DOHH2 (cell line): Measurements from ENCODE around the gene C5orf58.

ENCODE experiments used
- H3F3A ChIP-seq: fragments of 200-600 bp; sonication (generic), shearing (Covaris generic); 2 replicates; pipeline ENCODE4 v1.6.0; 2016; ENCODE audit warnings: antibody characterized with exemption, mild to moderate bottlenecking; ENCODE audit not compliant: control insufficient read depth, insufficient read depth
- H3K27ac ChIP-seq: fragments of 200-600 bp; sonication (generic); 2 replicates; pipeline ENCODE4 v1.5.1; 2014; ENCODE audit warnings: low read depth, mild to moderate bottlenecking, low read length, moderate library complexity
- H3K27me3 ChIP-seq: fragments of 200-600 bp; sonication (generic); 2 replicates; pipeline ENCODE4 v1.6.1; 2014; ENCODE audit warnings: mild to moderate bottlenecking, low read length, mixed read lengths; ENCODE audit not compliant: control insufficient read depth
- H3K36me3 ChIP-seq: fragments of 200-600 bp; sonication (generic); 2 replicates; pipeline ENCODE4 v1.6.1; 2014; ENCODE audit warnings: mild to moderate bottlenecking, low read length, moderate library complexity, mixed read lengths; ENCODE audit not compliant: control insufficient read depth
- H3K4me1 ChIP-seq: fragments of 200-600 bp; sonication (generic); 2 replicates; pipeline ENCODE4 v1.6.1; 2014; ENCODE audit warnings: mild to moderate bottlenecking, low read length, mixed read lengths; ENCODE audit not compliant: control insufficient read depth
- H3K4me2 ChIP-seq: fragments of 200-600 bp; sonication (generic); 2 replicates; pipeline ENCODE4 v1.6.0; 2014; ENCODE audit warnings: mild to moderate bottlenecking, low read length, moderate library complexity
- H3K4me3 ChIP-seq: fragments of 200-600 bp; sonication (generic); 2 replicates; pipeline ENCODE4 v1.5.1; 2014; ENCODE audit warnings: mild to moderate bottlenecking, low read length, mixed read lengths
- H3K79me2 ChIP-seq: fragments of 200-600 bp; sonication (generic); 2 replicates; pipeline ENCODE4 v1.6.1; 2014; ENCODE audit warnings: mild to moderate bottlenecking, low read length, mixed read lengths; ENCODE audit not compliant: control insufficient read depth
- H3K9me2 ChIP-seq: fragments of 200-600 bp; sonication (generic); replicated peaks from 2 replicates; pipeline ENCODE4 v1.6.1; 2014; ENCODE audit warnings: mild to moderate bottlenecking, low read length, mixed read lengths; ENCODE audit not compliant: control insufficient read depth
- H3K9me3 ChIP-seq: fragments of 200-600 bp; sonication (generic); 2 replicates; pipeline ENCODE4 v1.6.1; 2014; ENCODE audit warnings: antibody characterized with exemption, low read length, mixed read lengths; ENCODE audit not compliant: control insufficient read depth, insufficient read depth
- H4K20me1 ChIP-seq: fragments of 200-600 bp; sonication (generic); 2 replicates; pipeline ENCODE4 v1.6.0; 2014; ENCODE audit warnings: low read depth, mild to moderate bottlenecking, antibody characterized with exemption, low read length, moderate library complexity; ENCODE audit not compliant: control insufficient read depth, insufficient read depth
- EZH2phosphoT487 ChIP-seq: fragments of 200-600 bp; sonication (generic); IDR thresholded peaks from 2 replicates; pipeline ENCODE4 v1.6.1; 2017; ENCODE audit warnings: borderline replicate concordance, mild to moderate bottlenecking, antibody characterized with exemption, low read length, moderate library complexity, mixed read lengths
- TF ChIP-seq, protein P1 (sequence below): fragments of 200-600 bp; sonication (generic); IDR thresholded peaks from one replicate; pipeline ENCODE4 v1.5.1; 2014; ENCODE audit warnings: antibody characterized with exemption, mild to moderate bottlenecking, low read depth, low read length; ENCODE audit not compliant: poor library complexity, severe bottlenecking

C5orf58 gene

DNA sequence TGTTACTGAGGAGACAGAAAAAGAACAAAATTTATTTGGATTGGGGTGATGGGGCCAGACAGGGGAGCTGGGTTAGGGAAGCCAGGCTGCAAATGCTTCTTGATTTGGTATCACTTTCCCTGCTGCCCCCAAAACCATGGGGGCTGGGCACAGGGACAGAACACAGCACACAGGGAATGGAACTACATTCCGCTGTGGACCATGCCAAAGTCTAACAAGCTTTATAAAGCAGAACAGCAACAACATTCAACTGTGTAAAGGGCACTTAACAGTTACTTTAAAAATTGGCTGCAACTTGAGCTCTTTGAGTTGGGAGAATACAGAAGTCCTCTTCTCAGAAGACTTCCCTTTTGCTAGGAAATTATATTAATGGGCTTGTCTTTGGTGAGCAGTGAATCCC lies 23.8 kb downstream of the C5orf58 start:
- Histone ChIP-seq H3K4me3 (no peak overlapping the region), H3K27ac (no peak overlapping the region), H4K20me1 (no peaks in the 10 kb centered on the region), H3K79me2 (no peaks in the 10 kb centered on the region), H3F3A (no peaks in the 10 kb centered on the region), H3K36me3 (no peaks in the 10 kb centered on the region), H3K4me2 (no peak overlapping the region), H3K9me2 (no peaks in the 10 kb centered on the region), H3K9me3 (no peaks in the 10 kb centered on the region), H3K27me3 (peaks cover 12% of the 10 kb centered on the region), H3K4me1 (peaks cover 4% of the 10 kb centered on the region; the same call in 1 of the 2 replicates)
- TF ChIP-seq, protein P1, sequence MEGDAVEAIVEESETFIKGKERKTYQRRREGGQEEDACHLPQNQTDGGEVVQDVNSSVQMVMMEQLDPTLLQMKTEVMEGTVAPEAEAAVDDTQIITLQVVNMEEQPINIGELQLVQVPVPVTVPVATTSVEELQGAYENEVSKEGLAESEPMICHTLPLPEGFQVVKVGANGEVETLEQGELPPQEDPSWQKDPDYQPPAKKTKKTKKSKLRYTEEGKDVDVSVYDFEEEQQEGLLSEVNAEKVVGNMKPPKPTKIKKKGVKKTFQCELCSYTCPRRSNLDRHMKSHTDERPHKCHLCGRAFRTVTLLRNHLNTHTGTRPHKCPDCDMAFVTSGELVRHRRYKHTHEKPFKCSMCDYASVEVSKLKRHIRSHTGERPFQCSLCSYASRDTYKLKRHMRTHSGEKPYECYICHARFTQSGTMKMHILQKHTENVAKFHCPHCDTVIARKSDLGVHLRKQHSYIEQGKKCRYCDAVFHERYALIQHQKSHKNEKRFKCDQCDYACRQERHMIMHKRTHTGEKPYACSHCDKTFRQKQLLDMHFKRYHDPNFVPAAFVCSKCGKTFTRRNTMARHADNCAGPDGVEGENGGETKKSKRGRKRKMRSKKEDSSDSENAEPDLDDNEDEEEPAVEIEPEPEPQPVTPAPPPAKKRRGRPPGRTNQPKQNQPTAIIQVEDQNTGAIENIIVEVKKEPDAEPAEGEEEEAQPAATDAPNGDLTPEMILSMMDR = no peak
- TF ChIP-seq EZH2phosphoT487 = no peak

DNA sequence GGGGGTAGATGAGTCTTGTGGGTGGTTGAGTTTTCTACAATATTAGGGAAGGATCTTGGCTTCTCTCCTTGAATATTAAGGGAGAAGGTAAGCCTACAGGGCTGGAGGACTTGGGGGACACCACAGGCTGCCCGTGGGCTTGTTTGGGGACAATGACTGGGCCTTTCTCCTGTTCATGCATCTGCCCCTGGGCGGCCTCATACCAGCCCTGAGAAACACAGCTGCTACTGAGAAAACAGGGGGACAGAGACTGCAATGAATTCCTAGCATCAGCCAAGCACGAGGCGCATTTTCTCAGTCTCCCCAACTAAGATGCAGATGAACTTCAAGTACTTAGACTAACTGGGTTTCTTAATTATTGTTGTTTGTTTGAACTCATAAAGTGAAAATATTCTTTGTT lies 24.6 kb downstream of the C5orf58 start:
- no peaks in the 10 kb centered on the region for H3K9me3 ChIP-seq
- H3K27ac ChIP-seq = no peak overlapping the region
- no peak overlapping the region for H3K4me3 ChIP-seq
- H4K20me1 ChIP-seq = no peaks in the 10 kb centered on the region
- H3K4me2 ChIP-seq = no peak overlapping the region
- H3K27me3 ChIP-seq = peaks cover 16% of the 10 kb centered on the region
- TF ChIP-seq EZH2phosphoT487 = no peak
- TF ChIP-seq, protein P1 = no peak
- no peaks in the 10 kb centered on the region for H3K79me2 ChIP-seq
- no peaks in the 10 kb centered on the region for H3K36me3 ChIP-seq
- no peaks in the 10 kb centered on the region for H3K9me2 ChIP-seq
- H3K4me1 ChIP-seq = peaks cover 4% of the 10 kb centered on the region; the same call in 1 of the 2 replicates
- no peaks in the 10 kb centered on the region for H3F3A ChIP-seq

DNA sequence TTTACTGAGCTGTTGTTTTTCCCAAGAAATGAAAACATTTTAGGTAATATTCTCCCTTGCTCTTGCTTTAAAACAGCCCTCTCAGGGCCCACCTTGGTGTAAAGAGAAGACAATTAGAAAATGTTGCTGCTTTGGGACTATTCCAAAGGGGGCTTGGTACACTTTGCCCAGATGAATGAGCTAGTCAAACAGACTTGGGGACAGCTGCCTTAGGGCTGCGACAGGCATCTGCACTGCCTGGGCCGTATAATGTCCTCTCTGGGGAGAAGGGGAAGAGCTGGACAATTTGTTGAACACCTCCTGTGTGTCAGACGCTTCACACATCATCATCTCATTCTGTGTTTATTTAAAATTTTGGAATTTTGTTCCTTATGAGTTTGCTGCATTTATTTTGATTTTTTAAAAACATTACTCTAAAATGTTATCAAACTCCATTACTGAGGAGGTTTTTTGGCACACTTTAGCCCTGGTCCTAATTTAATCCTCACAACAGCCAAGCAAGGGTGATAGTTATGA lies 28.8 kb downstream of the C5orf58 start:
- H3K36me3 ChIP-seq = no peaks in the 10 kb centered on the region
- H3K4me3 ChIP-seq = no peak overlapping the region
- H3K4me2 ChIP-seq = no peak overlapping the region
- H3K27me3 ChIP-seq = peaks cover 20% of the 10 kb centered on the region
- TF ChIP-seq, protein P1 = no peak
- no peak for TF ChIP-seq EZH2phosphoT487
- H3K79me2 ChIP-seq = no peaks in the 10 kb centered on the region
- H3K4me1 ChIP-seq = no peaks in the 10 kb centered on the region
- H4K20me1 ChIP-seq = no peaks in the 10 kb centered on the region
- no peaks in the 10 kb centered on the region for H3K9me2 ChIP-seq
- H3K9me3 ChIP-seq = no peaks in the 10 kb centered on the region
- H3K27ac ChIP-seq = no peak overlapping the region
- H3F3A ChIP-seq = no peaks in the 10 kb centered on the region
